B cell (primary cell): ENCODE data around the gene CGB1. TPM values are rescaled to one million over a fixed set of nuclear protein-coding genes. Genes with fewer than 3 reads are reported as not detected.

Experiments
- ATAC-seq: fragments of 200-7000 bp; cut with Tn5 transposase; one replicate; pipeline ENCODE4 v1.10.0; 2021; ENCODE audit warnings: low read depth, mild to moderate bottlenecking, moderate number of reproducible peaks, moderate library complexity
- CTCF ChIA-PET: fragments of 350-600 bp; sonication (Branson Sonifier 250); formaldehyde crosslinking; loops from one replicate; lab custom pipeline; 2021; ENCODE audit warnings: antibody characterized with exemption, inconsistent platforms; lab: Charles Lee
- POLR2A ChIA-PET: fragments of 350-600 bp; sonication (Branson Sonifier 250); formaldehyde crosslinking; loops from one replicate; lab custom pipeline; 2021; ENCODE audit warnings: antibody characterized with exemption; lab: Charles Lee
- DNase-seq: peaks from one replicate; pipeline ENCODE4 v3.0.0; 2013
- H2AFZ ChIP-seq: 2 replicates; pipeline ENCODE4 v1.6.1; 2012; ENCODE audit warnings: mild to moderate bottlenecking, low read depth, low read length; ENCODE audit not compliant: insufficient read depth, poor library complexity, severe bottlenecking
- H3K27ac ChIP-seq, 2 donors: 1 replicate in 1 of 2; 2 replicates in 1 of 2; pipeline ENCODE4 v1.5.1; 2012 to 2013; ENCODE audit warnings: low read length in 2 of 2, mild to moderate bottlenecking in 2 of 2, moderate library complexity in 1 of 2
- H3K27me3 ChIP-seq, 4 experiments: fragments of 200-600 bp in 1 of 4; sonication (generic) in 1 of 4; replicated peaks in 1 of 4; 1 replicate in 2 of 4; 2 replicates in 2 of 4; pipeline versions ENCODE4 v1.6.1 to v1.7.0; 2013 to 2016; ENCODE audit warnings: low read length in 3 of 4, mild to moderate bottlenecking in 2 of 4, mixed read lengths in 1 of 4, moderate library complexity in 1 of 4; ENCODE audit not compliant: insufficient read depth in 4 of 4, control insufficient read depth in 3 of 4; ENCODE audit errors: control extremely low read depth in 1 of 4
- H3K36me3 ChIP-seq, 2 experiments: replicated peaks in 1 of 2; 1 replicate in 1 of 2; 2 replicates in 1 of 2; pipeline versions ENCODE4 v1.6.1 to v1.7.1; 2013; ENCODE audit warnings: low read length in 1 of 2; ENCODE audit not compliant: insufficient read depth in 2 of 2, control insufficient read depth in 1 of 2; ENCODE audit errors: control extremely low read depth in 1 of 2, extremely low read depth in 1 of 2
- H3K4me1 ChIP-seq, 2 donors: fragments of 200-600 bp in 1 of 2; sonication (generic) in 1 of 2; 1 replicate in 1 of 2; 2 replicates in 1 of 2; pipeline versions ENCODE4 v1.5.1 to v1.6.1; 2013 to 2017; ENCODE audit warnings: low read length in 2 of 2; ENCODE audit not compliant: control insufficient read depth in 2 of 2, insufficient read depth in 2 of 2
- H3K4me2 ChIP-seq: replicated peaks from 2 replicates; pipeline ENCODE3; 2012; ENCODE audit warnings: mild to moderate bottlenecking, low read depth, low read length; ENCODE audit not compliant: poor library complexity, severe bottlenecking
- H3K4me3 ChIP-seq, 5 experiments: fragments of 200-600 bp in 1 of 5; sonication (generic) in 1 of 5; 1 replicate in 3 of 5; 2 replicates in 2 of 5; pipeline versions ENCODE4 v1.5.1 to v1.7.0; 2011 to 2016; ENCODE audit warnings: low read length in 4 of 5, mild to moderate bottlenecking in 4 of 5, low read depth in 2 of 5, control low read depth in 1 of 5, moderate library complexity in 1 of 5; ENCODE audit not compliant: insufficient read depth in 1 of 5; ENCODE audit errors: control extremely low read depth in 1 of 5, extremely low read depth in 1 of 5
- H3K79me2 ChIP-seq: fragments of 200-600 bp; sonication (generic); one replicate; pipeline ENCODE4 v1.6.0; 2016; ENCODE audit warnings: low read length; ENCODE audit not compliant: control insufficient read depth, insufficient read depth
- H3K9ac ChIP-seq: fragments of 200-600 bp; sonication (generic); 2 replicates; pipeline ENCODE4 v1.6.1; 2017; ENCODE audit warnings: mild to moderate bottlenecking, low read length, moderate library complexity
- H3K9me3 ChIP-seq, 3 donors: one replicate each; pipeline versions ENCODE4 v1.6.1 to v1.7.1; 2013; ENCODE audit warnings: low read length in 2 of 3; ENCODE audit not compliant: control insufficient read depth in 2 of 3, insufficient read depth in 1 of 3; ENCODE audit errors: control extremely low read depth in 1 of 3
- H4K20me1 ChIP-seq: 2 replicates; pipeline ENCODE4 v1.6.0; 2012; ENCODE audit warnings: mild to moderate bottlenecking, low read length; ENCODE audit not compliant: insufficient read depth, control insufficient read depth, poor library complexity, severe bottlenecking
- H3K27ac Mint-ChIP-seq: one replicate; pipeline ENCODE4 v1.8.0; 2021; ENCODE audit warnings: mixed read lengths
- H3K27me3 Mint-ChIP-seq: one replicate; pipeline ENCODE4 v1.8.0; 2021; ENCODE audit warnings: mixed read lengths
- H3K4me1 Mint-ChIP-seq: one replicate; pipeline ENCODE4 v1.8.0; 2021; ENCODE audit warnings: mixed read lengths
- H3K4me3 Mint-ChIP-seq: one replicate; pipeline ENCODE4 v1.8.0; 2021; ENCODE audit warnings: mixed read lengths
- H3K9me3 Mint-ChIP-seq: one replicate; pipeline ENCODE4 v1.8.0; 2022; ENCODE audit warnings: mixed read lengths; ENCODE audit not compliant: insufficient read depth
- EZH2 ChIP-seq: IDR thresholded peaks from 2 replicates; pipeline ENCODE4 v1.6.1; 2012; ENCODE audit warnings: borderline replicate concordance, low read depth, mild to moderate bottlenecking, moderate library complexity, low read length; ENCODE audit not compliant: insufficient read depth, poor library complexity, severe bottlenecking
- WGBS: methylation state at CpG from one replicate; pipeline ENCODE4 v1.1.5; 2013; ENCODE audit warnings: missing lambda C conversion rate; ENCODE audit not compliant: insufficient coverage; 5-methylcytosine and 5-hydroxymethylcytosine counted together
- intact Hi-C: fragments of 100-400 bp; cut with micrococcal nuclease; formaldehyde crosslinking; loops from one replicate; pipeline ENCODE4 v1.10.0; 2022
- polyA plus RNA-seq: library from polyadenylated mRNA; depleted of rRNA; stranded (reverse); fragments of >200 nt; gene quantifications from 2 replicates; pipeline ENCODE4 v1.2.3, GENCODE V29; 2012
- total RNA-seq, 2 donors: library from RNA; stranded (reverse); fragments of 120-200 nt in 1 of 2; gene quantifications; 1 replicate in 1 of 2; 2 replicates in 1 of 2; pipeline versions ENCODE4 v1.2.3 to v1.2.4, GENCODE V29; 2013 to 2022
- TF ChIP-seq, protein P1 (sequence below): fragments of 200-600 bp; IDR thresholded peaks from one replicate; pipeline ENCODE4 v1.8.0; 2022; ENCODE audit warnings: antibody characterized with exemption, mild to moderate bottlenecking

Gene CGB1
- total and polyA plus RNA-seq, 2 donors (not counting 1 experiment from before 2014, with no cell fraction given), result not detected

- H2AFZ ChIP-seq, result no peak overlapping the region
- peaks cover 39% of the 10 kb centered on the region for H3K4me1 Mint-ChIP-seq
- CTCF ChIA-PET, result interaction anchor here (1.6 to 3.4 kb wide), 2 partner anchors 20 to 25 kb away, joined by 4 to 17 read pairs; no protein-coding TSS in a partner anchor
- H3K4me3 ChIP-seq, result no peak overlapping the region
- no peaks in the 10 kb centered on the region for H3K27me3 ChIP-seq
- H3K27ac Mint-ChIP-seq, result no peak overlapping the region
- POLR2A ChIA-PET, result no interaction called here
- DNase-seq (no peak), ATAC-seq (no peak)
- 98% methylated on average over 18 of the region's 22 CpGs for WGBS
- H3K79me2 ChIP-seq, result peaks cover 48% of the 10 kb centered on the region
- H3K4me1 ChIP-seq, result peaks cover 15 to 27% of the 10 kb centered on the region in 2 donors
- H3K4me2 ChIP-seq, result peak overlapping the region; percentile 1
- TF ChIP-seq, protein P1, sequence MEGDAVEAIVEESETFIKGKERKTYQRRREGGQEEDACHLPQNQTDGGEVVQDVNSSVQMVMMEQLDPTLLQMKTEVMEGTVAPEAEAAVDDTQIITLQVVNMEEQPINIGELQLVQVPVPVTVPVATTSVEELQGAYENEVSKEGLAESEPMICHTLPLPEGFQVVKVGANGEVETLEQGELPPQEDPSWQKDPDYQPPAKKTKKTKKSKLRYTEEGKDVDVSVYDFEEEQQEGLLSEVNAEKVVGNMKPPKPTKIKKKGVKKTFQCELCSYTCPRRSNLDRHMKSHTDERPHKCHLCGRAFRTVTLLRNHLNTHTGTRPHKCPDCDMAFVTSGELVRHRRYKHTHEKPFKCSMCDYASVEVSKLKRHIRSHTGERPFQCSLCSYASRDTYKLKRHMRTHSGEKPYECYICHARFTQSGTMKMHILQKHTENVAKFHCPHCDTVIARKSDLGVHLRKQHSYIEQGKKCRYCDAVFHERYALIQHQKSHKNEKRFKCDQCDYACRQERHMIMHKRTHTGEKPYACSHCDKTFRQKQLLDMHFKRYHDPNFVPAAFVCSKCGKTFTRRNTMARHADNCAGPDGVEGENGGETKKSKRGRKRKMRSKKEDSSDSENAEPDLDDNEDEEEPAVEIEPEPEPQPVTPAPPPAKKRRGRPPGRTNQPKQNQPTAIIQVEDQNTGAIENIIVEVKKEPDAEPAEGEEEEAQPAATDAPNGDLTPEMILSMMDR, result no peak
- no peak for TF ChIP-seq EZH2
- peaks cover 6% of the 10 kb centered on the region for H4K20me1 ChIP-seq
- H3K9me3 ChIP-seq, result no peaks in the 10 kb centered on the region
- peak overlapping the region; percentile 26 for H3K4me3 Mint-ChIP-seq
- no peaks in the 10 kb centered on the region for H3K27me3 Mint-ChIP-seq
- intact Hi-C loops, result loop anchor here (10.0 kb wide), 1 partner anchor 124 kb away; the partner anchor contains the start of genes C19orf73, LIN7B and PPFIA3
- no peak overlapping the region for H3K9ac ChIP-seq
- peaks cover 0 to 7% of the 10 kb centered on the region in 2 experiments for H3K36me3 ChIP-seq
- H3K9me3 Mint-ChIP-seq, result no peaks in the 10 kb centered on the region
- no peak overlapping the region for H3K27ac ChIP-seq
These were observed 45.6 kb downstream of the CGB1 start for GRCh38 chr19:48991011-48991609.

DNA sequence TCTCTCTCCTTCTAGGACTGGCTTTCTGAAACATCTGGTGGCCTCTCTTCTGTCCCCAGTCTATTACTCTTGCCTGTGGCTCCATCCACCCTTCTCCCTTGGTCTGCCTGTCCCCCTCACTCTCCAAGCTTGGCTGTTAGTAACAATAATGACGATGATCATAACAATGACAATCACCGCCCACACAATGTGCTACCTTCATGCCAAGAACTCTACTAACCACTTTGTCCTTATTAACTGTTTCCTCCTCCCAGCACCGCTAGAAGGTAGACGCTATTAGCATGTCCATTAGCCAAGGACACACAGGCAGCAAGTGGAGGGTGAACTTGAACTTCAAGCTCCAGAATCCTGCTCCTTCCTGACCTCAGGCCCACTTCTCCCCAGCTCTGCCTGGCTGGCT is 46.3 kb downstream of the CGB1 start:
- ChIA-PET POLR2A (no interaction called here), CTCF (no interaction called here)
- Histone ChIP-seq H3K36me3 (peaks cover 0 to 10% of the 10 kb centered on the region in 2 experiments), H4K20me1 (peaks cover 6% of the 10 kb centered on the region), H3K4me1 (peaks cover 15 to 27% of the 10 kb centered on the region in 2 donors), H3K79me2 (peaks cover 41% of the 10 kb centered on the region), H3K9me3 (no peaks in the 10 kb centered on the region), H3K9ac (no peak overlapping the region), H3K27ac (no peak overlapping the region), H3K4me2 (no peak overlapping the region), H3K27me3 (no peaks in the 10 kb centered on the region), H3K4me3 (no peak overlapping the region), H2AFZ (no peak overlapping the region)
- H3K27me3 Mint-ChIP-seq, result no peaks in the 10 kb centered on the region
- DNase-seq, result no peak
- H3K9me3 Mint-ChIP-seq, result no peaks in the 10 kb centered on the region
- H3K4me3 Mint-ChIP-seq, result peak overlapping the region; percentile 39
- 94% methylated on average over 4 of the region's 4 CpGs for WGBS
- ATAC-seq, result no peak
- intact Hi-C loops, result loop anchor here (10.0 kb wide), 1 partner anchor 124 kb away; the partner anchor contains the start of genes C19orf73, LIN7B and PPFIA3
- TF ChIP-seq EZH2, result no peak
- TF ChIP-seq, protein P1, result no peak
- H3K4me1 Mint-ChIP-seq, result peaks cover 39% of the 10 kb centered on the region
- H3K27ac Mint-ChIP-seq, result no peak overlapping the region
